K562 (cell line): Measurements from ENCODE around the gene GUCY2D. TPM values are rescaled to one million over a fixed set of nuclear protein-coding genes. Genes with fewer than 3 reads are reported as not detected.

Experiments
- RAD21 ChIP-seq, 2 experiments: fragments of 250-450 bp in 1 of 2; fragments of 450-650 bp in 1 of 2; sonication (Bioruptor Pico) in 1 of 2; formaldehyde crosslinking in 1 of 2; IDR thresholded peaks in 1 of 2; conservative IDR thresholded peaks in 1 of 2; 2 replicates each; pipeline versions ENCODE4 v1.4.0 to v1.8.0; 2020 to 2022; ENCODE audit warnings: mild to moderate bottlenecking in 2 of 2, moderate library complexity in 1 of 2
- REST ChIP-seq, 2 experiments: fragments of 450-650 bp; formaldehyde crosslinking in 1 of 2; IDR thresholded peaks; 2 replicates each; pipeline versions ENCODE4 v1.4.0 to v1.6.1; 2014 to 2020; ENCODE audit warnings: mild to moderate bottlenecking in 2 of 2, borderline replicate concordance in 1 of 2, low read depth in 1 of 2
- ZNF197 ChIP-seq: fragments of 200-800 bp; sonication (Bioruptor generic); IDR thresholded peaks from 2 replicates; pipeline ENCODE4 v1.6.1; 2016; ENCODE audit warnings: low read depth, missing genetic modification characterization, missing compliant biosample characterization
- polyA plus RNA-seq, 8 experiments: library from polyadenylated mRNA; depleted of rRNA in 4 of 8; stranded (reverse) in 5 of 8; unstranded in 3 of 8; fragments of >200 nt; fragmentation: Nextera tagmentation in 2 of 8; fragmentation: Illumina TruSeq in 1 of 8; extraction: Ambion mirVana in 2 of 8; extraction: Trizol in 1 of 8; gene quantifications; 2 replicates each; pipeline versions ENCODE4 v1.2.1 to v1.2.3, GENCODE V29; 2011 to 2014; ENCODE audit warnings: inconsistent platforms in 1 of 8, missing spikeins in 1 of 8
- total RNA-seq, 7 experiments: library from RNA; depleted of rRNA in 6 of 7; stranded (reverse); fragments of >200 nt in 6 of 7; fragmentation: Illumina TruSeq in 2 of 7; extraction: Trizol in 2 of 7; gene quantifications; 2 replicates each; pipeline versions ENCODE4 v1.2.1 to v1.2.3, GENCODE V29; 2011 to 2021; ENCODE audit warnings: low replicate concordance in 1 of 7

GUCY2D gene
- total and polyA plus RNA-seq, 9 of the 15 experiments (the other 6 are each of a cell fraction or from before 2014, with no cell fraction given) = 0.05 TPM; not detected in 8

DNA sequence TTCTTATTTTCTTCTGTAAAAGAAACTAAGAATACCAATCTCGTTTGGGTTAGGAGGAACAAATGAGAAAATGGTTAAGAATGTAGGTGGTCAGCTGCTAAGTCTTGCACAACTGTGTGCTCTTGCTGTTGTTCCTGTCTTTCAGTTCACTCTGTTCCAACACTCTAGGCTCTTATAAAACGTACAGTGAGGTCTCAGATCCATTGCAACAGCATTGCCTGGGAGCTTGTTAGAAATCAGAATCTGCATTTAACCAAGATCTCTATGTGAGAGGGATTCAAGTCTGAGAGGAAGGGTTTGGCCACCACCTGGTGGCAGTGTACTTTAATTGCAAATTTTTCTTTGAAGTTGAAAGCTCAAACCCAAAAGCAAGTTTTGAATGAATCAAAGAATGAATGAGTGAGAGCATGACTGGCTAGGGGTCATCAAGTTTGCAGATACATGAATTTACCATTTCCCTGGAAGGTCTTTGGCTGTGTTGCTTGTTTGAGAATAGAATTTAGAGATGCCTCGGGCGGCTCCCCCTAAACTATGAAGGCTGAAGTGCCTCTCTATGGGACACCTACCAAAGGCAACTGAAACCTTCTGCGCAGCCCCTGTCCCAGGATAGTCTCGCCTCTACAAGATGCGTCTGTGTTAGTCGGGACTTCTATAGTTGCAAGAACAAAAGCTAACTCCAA lies 39.0 kb downstream of the GUCY2D start (continued):
- peak; percentile 60; the same call in 1 of the 2 replicates for TF ChIP-seq REST (IDR thresholded peaks at IDR 0.05; ENCODE audit: borderline replicate concordance)
- no peak for TF ChIP-seq REST (CRISPR knock-in tag; IDR thresholded peaks at IDR 0.05; ENCODE audit: low read depth)
- no peak for TF ChIP-seq ZNF197 (CRISPR knock-in tag)
- peak; percentile 45 to 72 for TF ChIP-seq RAD21 (CRISPR knock-in tag; conservative IDR thresholded peaks at IDR 0.05 in 1 of 2, IDR thresholded peaks at IDR 0.05 in 1 of 2)
